A673 (cell line): ENCODE measurements around the gene ACKR3.
A peak's percentile ranks its signal among the peaks of the same experiment; 100 is the strongest.

Experiments used
- EZH2 ChIP-seq: fragments of 200-600 bp; sonication (generic); IDR thresholded peaks from 2 replicates; pipeline ENCODE4 v1.6.1; 2017; ENCODE audit warnings: borderline replicate concordance, low read depth, mild to moderate bottlenecking, mixed read lengths, antibody characterized with exemption, low read length; ENCODE audit not compliant: poor library complexity, severe bottlenecking
- TF ChIP-seq, protein P1 (sequence below): fragments of 300-800, 200-600 bp; sonication (generic); conservative IDR thresholded peaks from 2 replicates; pipeline ENCODE4 v1.5.1; 2017; ENCODE audit warnings: low read depth, mild to moderate bottlenecking, antibody characterized with exemption, low read length, moderate library complexity, mixed read lengths

DNA sequence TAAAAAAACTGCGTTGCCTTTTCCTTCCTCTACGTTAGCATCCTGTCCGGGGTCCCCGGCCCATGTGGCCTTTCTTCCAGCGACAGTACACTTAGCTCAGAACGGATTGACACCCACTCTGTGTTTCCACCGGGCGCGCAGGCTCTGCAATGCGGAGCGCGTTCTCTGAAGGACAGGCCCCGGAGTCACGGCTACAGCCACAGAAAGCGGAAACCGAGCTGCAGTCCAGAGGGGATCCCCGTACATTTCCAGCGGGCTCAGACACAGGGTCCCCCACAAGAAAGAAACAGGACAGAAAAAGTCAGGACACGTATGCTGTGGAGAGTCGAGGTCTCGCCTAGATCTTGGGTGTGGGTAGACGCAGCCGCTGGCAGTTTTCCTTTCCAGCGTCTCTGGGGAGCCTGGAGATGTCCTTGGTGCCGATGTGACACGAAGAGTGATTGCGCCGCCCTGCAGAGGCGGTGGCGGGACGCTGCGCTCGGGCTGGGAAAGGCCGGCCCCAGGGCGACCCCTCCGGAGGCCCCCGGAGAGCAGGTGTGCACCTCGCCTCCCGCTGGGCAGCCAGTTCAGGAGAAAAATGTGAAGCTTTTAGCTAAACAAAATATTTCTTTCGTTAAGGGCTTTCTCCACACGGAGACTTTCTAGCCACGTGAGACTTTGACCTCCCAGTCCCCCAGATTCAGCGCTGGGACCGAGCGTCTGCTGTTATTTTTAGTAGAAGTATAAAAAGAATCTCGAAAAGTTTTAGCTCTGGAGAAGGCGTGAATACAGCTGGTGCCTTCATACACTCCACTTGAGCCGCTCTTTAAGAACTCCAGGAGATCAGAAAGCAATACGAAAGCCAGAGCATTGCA lies 1.3 kb upstream of the ACKR3 start:
- TF ChIP-seq, protein P1, sequence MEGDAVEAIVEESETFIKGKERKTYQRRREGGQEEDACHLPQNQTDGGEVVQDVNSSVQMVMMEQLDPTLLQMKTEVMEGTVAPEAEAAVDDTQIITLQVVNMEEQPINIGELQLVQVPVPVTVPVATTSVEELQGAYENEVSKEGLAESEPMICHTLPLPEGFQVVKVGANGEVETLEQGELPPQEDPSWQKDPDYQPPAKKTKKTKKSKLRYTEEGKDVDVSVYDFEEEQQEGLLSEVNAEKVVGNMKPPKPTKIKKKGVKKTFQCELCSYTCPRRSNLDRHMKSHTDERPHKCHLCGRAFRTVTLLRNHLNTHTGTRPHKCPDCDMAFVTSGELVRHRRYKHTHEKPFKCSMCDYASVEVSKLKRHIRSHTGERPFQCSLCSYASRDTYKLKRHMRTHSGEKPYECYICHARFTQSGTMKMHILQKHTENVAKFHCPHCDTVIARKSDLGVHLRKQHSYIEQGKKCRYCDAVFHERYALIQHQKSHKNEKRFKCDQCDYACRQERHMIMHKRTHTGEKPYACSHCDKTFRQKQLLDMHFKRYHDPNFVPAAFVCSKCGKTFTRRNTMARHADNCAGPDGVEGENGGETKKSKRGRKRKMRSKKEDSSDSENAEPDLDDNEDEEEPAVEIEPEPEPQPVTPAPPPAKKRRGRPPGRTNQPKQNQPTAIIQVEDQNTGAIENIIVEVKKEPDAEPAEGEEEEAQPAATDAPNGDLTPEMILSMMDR = no peak
- peak; percentile 56 for TF ChIP-seq EZH2
